ENCODE data around the gene OR51M1. TPM values are rescaled to one million over a fixed set of nuclear protein-coding genes. Genes with fewer than 3 reads are reported as not detected.
"Not testable (repeated sequence)": the region's sequence is repeated elsewhere in the genome, so short reads cannot be mapped to it uniquely, and the experiment has no call there.

The OR51M1 gene, protein sequence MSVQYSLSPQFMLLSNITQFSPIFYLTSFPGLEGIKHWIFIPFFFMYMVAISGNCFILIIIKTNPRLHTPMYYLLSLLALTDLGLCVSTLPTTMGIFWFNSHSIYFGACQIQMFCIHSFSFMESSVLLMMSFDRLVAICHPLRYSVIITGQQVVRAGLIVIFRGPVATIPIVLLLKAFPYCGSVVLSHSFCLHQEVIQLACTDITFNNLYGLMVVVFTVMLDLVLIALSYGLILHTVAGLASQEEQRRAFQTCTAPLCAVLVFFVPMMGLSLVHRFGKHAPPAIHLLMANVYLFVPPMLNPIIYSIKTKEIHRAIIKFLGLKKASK
- not detected for total RNA-seq

DNA sequence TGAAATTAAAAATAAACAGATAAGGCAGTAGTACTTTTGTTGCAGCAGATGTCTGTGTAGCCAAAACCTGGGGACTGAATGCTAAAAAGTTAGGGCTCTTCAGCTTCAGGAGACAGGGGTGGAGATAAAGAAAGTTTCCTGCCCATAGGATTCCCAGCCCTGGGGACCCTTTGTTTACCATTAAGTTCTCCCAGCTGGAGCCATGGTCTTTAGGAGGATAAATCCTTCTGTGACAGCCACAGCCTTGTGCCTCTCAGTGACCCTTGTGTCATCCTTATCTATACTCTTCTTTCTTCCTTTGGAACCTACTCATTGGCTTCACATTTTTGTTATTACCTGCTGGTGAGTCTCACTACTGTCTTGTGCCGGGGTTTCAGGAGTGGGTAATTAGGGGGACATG is at the start of gene OR51M1:
Gene OR51M1 (plus strand): TSS at position 237 of the 400 bp plus-strand sequence. CDS start 5,587 bp downstream, outside the sequence.
- Histone ChIP-seq H3K4me1 (no peaks in the 10 kb centered on the region), H3K4me3 (no peak within 1 kb of the TSS), H3K27me3 (no peaks in the 10 kb centered on the region), H3K36me3 (no peaks in the 10 kb centered on the region), H3K27ac (no peak within 1 kb of the TSS), H3K9me3 (no peaks in the 10 kb centered on the region)
- ATAC-seq: no peak
- TF ChIP-seq, protein P1, sequence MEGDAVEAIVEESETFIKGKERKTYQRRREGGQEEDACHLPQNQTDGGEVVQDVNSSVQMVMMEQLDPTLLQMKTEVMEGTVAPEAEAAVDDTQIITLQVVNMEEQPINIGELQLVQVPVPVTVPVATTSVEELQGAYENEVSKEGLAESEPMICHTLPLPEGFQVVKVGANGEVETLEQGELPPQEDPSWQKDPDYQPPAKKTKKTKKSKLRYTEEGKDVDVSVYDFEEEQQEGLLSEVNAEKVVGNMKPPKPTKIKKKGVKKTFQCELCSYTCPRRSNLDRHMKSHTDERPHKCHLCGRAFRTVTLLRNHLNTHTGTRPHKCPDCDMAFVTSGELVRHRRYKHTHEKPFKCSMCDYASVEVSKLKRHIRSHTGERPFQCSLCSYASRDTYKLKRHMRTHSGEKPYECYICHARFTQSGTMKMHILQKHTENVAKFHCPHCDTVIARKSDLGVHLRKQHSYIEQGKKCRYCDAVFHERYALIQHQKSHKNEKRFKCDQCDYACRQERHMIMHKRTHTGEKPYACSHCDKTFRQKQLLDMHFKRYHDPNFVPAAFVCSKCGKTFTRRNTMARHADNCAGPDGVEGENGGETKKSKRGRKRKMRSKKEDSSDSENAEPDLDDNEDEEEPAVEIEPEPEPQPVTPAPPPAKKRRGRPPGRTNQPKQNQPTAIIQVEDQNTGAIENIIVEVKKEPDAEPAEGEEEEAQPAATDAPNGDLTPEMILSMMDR (IDR thresholded peaks at IDR 0.05): no peak
- TF ChIP-seq EP300 (IDR thresholded peaks at IDR 0.05) (no peak), POLR2AphosphoS5 (IDR thresholded peaks at IDR 0.05) (no peak), POLR2A (IDR thresholded peaks at IDR 0.05) (no peak)
- 33% methylated on average over 1 of the region's 1 CpG; no CpG with 5 or more reads in 1 of the 2 donors for WGBS, 2 donors (ENCODE audit: low coverage in 1 of 2)

DNA sequence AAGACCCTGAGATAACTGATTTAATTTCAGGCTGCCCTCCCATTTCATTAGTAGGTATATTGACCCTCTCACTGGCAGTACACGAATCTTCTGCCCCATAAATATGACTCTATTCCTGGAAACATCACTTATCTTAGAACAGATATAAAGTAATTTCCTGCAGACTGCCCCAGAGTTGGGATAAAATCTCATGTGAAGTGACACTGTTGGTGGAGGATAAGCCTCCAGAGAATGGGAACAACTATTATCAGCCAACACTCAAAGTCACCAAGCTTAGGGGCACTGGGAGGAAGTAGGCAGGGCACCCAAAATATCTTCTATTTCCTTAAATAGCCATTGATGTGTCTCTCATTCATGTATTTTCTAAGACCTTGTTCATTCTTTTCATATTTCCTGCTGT is 48.4 kb upstream of the OR51M1 start:
- Histone ChIP-seq H3K36me3 (no peaks in the 10 kb centered on the region), H3K9me3 (no peaks in the 10 kb centered on the region), H3K27me3 (no peaks in the 10 kb centered on the region), H3K4me1 (no peaks in the 10 kb centered on the region), H3K4me3 (no peak overlapping the region), H3K27ac (no peak overlapping the region)
- no peak for ATAC-seq
- TF ChIP-seq, protein P1 (IDR thresholded peaks at IDR 0.05): no peak
- TF ChIP-seq POLR2AphosphoS5 (IDR thresholded peaks at IDR 0.05) (no peak), EP300 (IDR thresholded peaks at IDR 0.05) (no peak), POLR2A (IDR thresholded peaks at IDR 0.05) (no peak)
- 45 to 57% methylated on average over 1 of the region's 1 CpG for WGBS, 2 donors (ENCODE audit: low coverage in 1 of 2)

DNA sequence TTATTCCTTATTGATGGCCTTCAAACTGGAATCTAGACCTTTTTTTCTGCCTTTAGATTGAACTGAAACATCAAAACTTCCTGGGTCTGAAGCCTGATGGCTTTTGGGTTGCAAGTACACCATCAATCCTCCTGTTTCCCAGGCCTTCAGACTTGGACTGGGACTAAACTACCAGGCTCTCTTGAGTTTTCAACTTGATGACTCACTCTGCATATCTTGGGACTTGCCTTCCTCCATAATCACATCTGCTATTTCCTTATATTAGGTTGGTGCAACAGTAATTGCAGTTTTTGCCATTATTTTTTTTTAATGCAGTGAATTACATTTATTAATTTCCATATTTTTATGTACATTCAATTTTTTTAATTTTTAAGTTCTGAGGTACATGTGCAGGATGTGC is 47.3 kb upstream of the OR51M1 start:
- no peak for ATAC-seq
- no peaks in the 10 kb centered on the region for H3K9me3 ChIP-seq
- TF ChIP-seq, protein P1 (IDR thresholded peaks at IDR 0.05): no peak
- TF ChIP-seq POLR2AphosphoS5 (IDR thresholded peaks at IDR 0.05) (no peak), POLR2A (IDR thresholded peaks at IDR 0.05) (no peak), EP300 (IDR thresholded peaks at IDR 0.05) (no peak)

DNA sequence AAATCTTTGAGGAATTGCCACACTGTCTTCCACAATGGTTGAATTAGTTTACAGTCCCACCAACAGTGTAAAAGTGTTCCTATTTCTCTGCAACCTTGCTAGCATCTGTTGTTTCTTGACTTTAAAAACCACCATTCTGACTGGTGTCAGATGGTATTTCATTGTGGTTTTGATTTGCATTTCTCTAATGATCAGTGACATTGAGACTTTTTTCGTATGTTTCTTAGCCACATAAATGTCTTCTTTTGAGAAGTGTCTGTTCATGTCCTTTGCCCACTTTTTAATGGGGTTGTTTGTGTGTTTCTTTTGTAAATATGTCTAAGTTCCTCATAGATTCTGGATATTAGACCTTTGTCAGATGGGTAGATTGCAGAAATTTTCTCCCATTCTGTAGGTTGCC is 46.4 kb upstream of the OR51M1 start:
- not testable (repeated sequence) for ATAC-seq, H3K27me3 ChIP-seq, H3K27ac ChIP-seq, H3K4me3 ChIP-seq, H3K36me3 ChIP-seq, H3K9me3 ChIP-seq, H3K4me1 ChIP-seq
- WGBS, 2 donors (ENCODE audit: low coverage in 1 of 2): 93 to 100% methylated on average over 1 of the region's 1 CpG

More for the DNA sequence above, 47.3 kb upstream of the OR51M1 start:
- no peaks in the 10 kb centered on the region for H3K36me3 ChIP-seq
- no peaks in the 10 kb centered on the region for H3K27me3 ChIP-seq
- no peak overlapping the region for H3K27ac ChIP-seq
- no peak overlapping the region for H3K4me3 ChIP-seq
- H3K4me1 ChIP-seq: no peaks in the 10 kb centered on the region

DNA sequence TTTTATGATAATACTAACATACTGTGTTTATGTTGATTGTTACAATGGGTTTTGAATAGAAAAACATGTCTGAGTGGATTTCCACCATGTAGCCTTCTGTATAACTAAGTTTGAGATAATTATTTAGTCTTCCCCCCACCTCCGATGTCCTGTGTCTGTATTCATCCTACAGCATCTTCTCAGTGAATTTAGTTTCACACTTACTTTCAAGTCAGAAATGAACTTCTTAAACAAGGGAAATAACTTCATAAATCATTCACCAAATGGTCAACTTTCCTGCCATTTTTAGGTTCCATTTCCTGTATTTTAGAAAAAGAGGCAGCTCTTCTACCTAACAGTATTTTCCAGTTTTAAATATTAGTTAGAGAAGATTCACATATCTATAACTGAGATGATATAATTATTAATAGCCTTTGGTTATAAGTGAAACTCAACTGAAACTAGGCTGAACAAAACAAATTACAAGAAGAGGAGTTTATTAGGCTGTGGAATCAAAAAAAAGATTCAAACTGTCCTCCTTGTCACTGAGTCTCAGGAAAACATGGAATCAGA is 43.8 kb upstream of the OR51M1 start:
- TF ChIP-seq POLR2AphosphoS5 (IDR thresholded peaks at IDR 0.05) (no peak), EP300 (IDR thresholded peaks at IDR 0.05) (no peak), POLR2A (IDR thresholded peaks at IDR 0.05) (no peak)
- TF ChIP-seq, protein P1 (IDR thresholded peaks at IDR 0.05): no peak
- ATAC-seq: no peak
- Histone ChIP-seq H3K27ac (no peak overlapping the region), H3K9me3 (no peaks in the 10 kb centered on the region), H3K27me3 (no peaks in the 10 kb centered on the region), H3K4me1 (no peaks in the 10 kb centered on the region), H3K36me3 (no peaks in the 10 kb centered on the region), H3K4me3 (no peak overlapping the region)
- 80 to 87% methylated on average over 1 of the region's 1 CpG for WGBS, 2 donors (ENCODE audit: low coverage in 1 of 2)
